ENCODE measurements around the gene APOBEC3A. TPM values are rescaled to one million over a fixed set of nuclear protein-coding genes. Genes with fewer than 3 reads are reported as not detected.
A peak's percentile ranks its signal among the peaks of the same experiment; 100 is the strongest.

APOBEC3A gene
- polyA plus RNA-seq, 1 experiment = not detected

GRCh38 chr22:38927033-38927781 is 30.2 kb upstream of the APOBEC3A start:
- Histone ChIP-seq H3K36me3 (ENCODE audit: control insufficient read depth, insufficient read depth, low read length) (no peaks in the 10 kb centered on the region), H3K4me3 (ENCODE audit: low read depth, low read length) (peak overlapping the region; percentile 18), H3K27me3 (ENCODE audit: control insufficient read depth, insufficient read depth, low read length) (peaks cover 2% of the 10 kb centered on the region; the same call in 1 of the 2 replicates)
- no peak for DNase-seq (ENCODE audit: low read depth)
- CTCF ChIA-PET = interaction anchor here (0.6 to 5.1 kb wide), 20 partner anchors 8 to 1149 kb away, joined by 3 to 50 read pairs (median 4); partner anchors contain the start of gene CBX6
- peak; percentile 88 for TF ChIP-seq CTCF (IDR thresholded peaks at IDR 0.05; ENCODE audit: insufficient read depth, low read depth, low read length)
- POLR2A ChIA-PET = no interaction called here

- Histone ChIP-seq H3K36me3 (ENCODE audit: control insufficient read depth, insufficient read depth, low read length) (no peaks in the 10 kb centered on the region), H3K4me3 (ENCODE audit: low read depth, low read length) (no peak overlapping the region), H3K27me3 (ENCODE audit: control insufficient read depth, insufficient read depth, low read length) (peaks cover 7% of the 10 kb centered on the region)
- CTCF ChIA-PET = no interaction called here
- POLR2A ChIA-PET = no interaction called here
- TF ChIP-seq CTCF (IDR thresholded peaks at IDR 0.05; ENCODE audit: insufficient read depth, low read depth, low read length) = no peak
- DNase-seq (ENCODE audit: low read depth) = no peak
Observed at GRCh38 chr22:38930512-38930911, 26.9 kb upstream of the APOBEC3A start.

- H3K4me3 ChIP-seq (ENCODE audit: low read depth, low read length) = no peak overlapping the region
- CTCF ChIA-PET = interaction anchor here (1.7 kb wide), 1 partner anchor 166 kb away, joined by 4 read pairs; no protein-coding TSS in a partner anchor
- H3K36me3 ChIP-seq (ENCODE audit: control insufficient read depth, insufficient read depth, low read length) = no peaks in the 10 kb centered on the region
- POLR2A ChIA-PET = no interaction called here
- TF ChIP-seq CTCF (IDR thresholded peaks at IDR 0.05; ENCODE audit: insufficient read depth, low read depth, low read length) = no peak
- peaks cover 8% of the 10 kb centered on the region for H3K27me3 ChIP-seq (ENCODE audit: control insufficient read depth, insufficient read depth, low read length)
- no peak for DNase-seq (ENCODE audit: low read depth)
Observed at GRCh38 chr22:38935023-38935422, 22.4 kb upstream of the APOBEC3A start.

- TF ChIP-seq CTCF (IDR thresholded peaks at IDR 0.05; ENCODE audit: insufficient read depth, low read depth, low read length) = no peak
- POLR2A ChIA-PET = no interaction called here
- Histone ChIP-seq H3K36me3 (ENCODE audit: control insufficient read depth, insufficient read depth, low read length) (no peaks in the 10 kb centered on the region), H3K27me3 (ENCODE audit: control insufficient read depth, insufficient read depth, low read length) (peaks cover 7% of the 10 kb centered on the region), H3K4me3 (ENCODE audit: low read depth, low read length) (no peak overlapping the region)
- no peak for DNase-seq (ENCODE audit: low read depth)
- CTCF ChIA-PET = interaction anchor here (1.7 kb wide), 1 partner anchor 166 kb away, joined by 4 read pairs; no protein-coding TSS in a partner anchor
Observed at GRCh38 chr22:38935616-38936015, 21.8 kb upstream of the APOBEC3A start.

DNA sequence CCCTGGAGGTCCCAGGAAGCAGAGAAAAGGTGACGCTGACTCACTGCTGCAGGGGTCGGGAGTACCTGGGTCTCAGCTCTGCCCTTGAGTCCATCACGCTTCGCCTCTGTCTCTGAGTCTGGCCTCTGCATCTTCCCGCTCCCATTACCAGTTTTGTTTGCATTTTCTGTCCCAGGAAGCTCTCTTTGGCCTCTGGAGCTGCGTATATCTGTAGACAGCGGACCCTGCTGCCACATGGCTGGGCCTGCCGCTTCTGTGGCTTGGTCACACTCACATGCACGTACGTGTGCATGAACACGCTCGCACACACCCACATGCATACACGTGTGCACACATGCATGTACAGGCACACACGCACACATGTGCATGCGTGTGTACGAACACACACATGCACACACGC is 20.8 kb upstream of the APOBEC3A start:
- Histone ChIP-seq H3K27me3 (ENCODE audit: control insufficient read depth, insufficient read depth, low read length) (peaks cover 8% of the 10 kb centered on the region), H3K36me3 (ENCODE audit: control insufficient read depth, insufficient read depth, low read length) (no peaks in the 10 kb centered on the region), H3K4me3 (ENCODE audit: low read depth, low read length) (no peak overlapping the region)
- TF ChIP-seq CTCF (IDR thresholded peaks at IDR 0.05; ENCODE audit: insufficient read depth, low read depth, low read length) = no peak
- POLR2A ChIA-PET = no interaction called here
- CTCF ChIA-PET = interaction anchor here (1.2 kb wide), 1 partner anchor 9 kb away, joined by 4 read pairs; no protein-coding TSS in a partner anchor
- no peak for DNase-seq (ENCODE audit: low read depth)

Measured in BJ (cell line).